T-cell (primary cell): ENCODE results near the gene ETV6. TPM values are rescaled to one million over a fixed set of nuclear protein-coding genes. Genes with fewer than 3 reads are reported as not detected.

ENCODE experiments used
- ATAC-seq, 4 experiments: fragments of 200-7000 bp in 3 of 4; fragments of 150-1000 bp in 1 of 4; cut with Tn5 transposase; replicated peaks in 1 of 4; 1 replicate in 3 of 4; 2 replicates in 1 of 4; pipeline ENCODE4 v1.10.0; 2021; ENCODE audit warnings: moderate library complexity in 3 of 4, mild to moderate bottlenecking in 2 of 4, moderate number of reproducible peaks in 1 of 4
- CTCF ChIA-PET, 2 donors: fragments of 300-600 bp; sonication (Branson Sonifier 250); formaldehyde crosslinking; loops; one replicate each; lab custom pipeline; 2022; ENCODE audit warnings: antibody characterized with exemption in 2 of 2; lab: Charles Lee
- POLR2A ChIA-PET, 2 donors: fragments of 300-600 bp; sonication (Branson Sonifier 250); formaldehyde crosslinking; loops; one replicate each; lab custom pipeline; 2022; ENCODE audit warnings: antibody characterized with exemption in 2 of 2; lab: Charles Lee
- DNase-seq, 35 experiments: peaks; one replicate each; pipeline versions ENCODE4 v3.0.0 to v3.0.0-alpha.2; 2013 to 2023
- H3K27ac ChIP-seq: one replicate; pipeline ENCODE4 v1.5.1; 2013; ENCODE audit warnings: low read length
- H3K27me3 ChIP-seq, 2 experiments: replicated peaks in 1 of 2; 1 replicate in 1 of 2; 2 replicates in 1 of 2; pipeline versions ENCODE4 v1.6.1 to v1.7.0; 2013; ENCODE audit warnings: low read length in 1 of 2, mixed read lengths in 1 of 2; ENCODE audit not compliant: control insufficient read depth in 2 of 2, insufficient read depth in 2 of 2; ENCODE audit errors: extremely low read depth in 1 of 2
- H3K36me3 ChIP-seq, 2 donors: 1 replicate in 1 of 2; 2 replicates in 1 of 2; pipeline versions ENCODE4 v1.6.1 to v1.7.0; 2013; ENCODE audit warnings: low read length in 1 of 2; ENCODE audit not compliant: control insufficient read depth in 2 of 2, insufficient read depth in 1 of 2; ENCODE audit errors: extremely low read depth in 1 of 2
- H3K4me1 ChIP-seq, 2 experiments: 1 replicate in 1 of 2; 2 replicates in 1 of 2; pipeline versions ENCODE4 v1.6.1 to v1.7.0; 2013; ENCODE audit warnings: low read length in 2 of 2, mixed read lengths in 1 of 2; ENCODE audit not compliant: insufficient read depth in 2 of 2, control insufficient read depth in 1 of 2; ENCODE audit errors: extremely low read depth in 1 of 2
- H3K4me3 ChIP-seq, 2 donors: 1 replicate in 1 of 2; 2 replicates in 1 of 2; pipeline versions ENCODE4 v1.5.1 to v1.7.0; 2013; ENCODE audit warnings: mild to moderate bottlenecking in 2 of 2, low read length in 1 of 2, moderate library complexity in 1 of 2; ENCODE audit not compliant: control insufficient read depth in 1 of 2; ENCODE audit errors: extremely low read depth in 1 of 2
- H3K9me3 ChIP-seq: 2 replicates; pipeline ENCODE4 v1.7.0; 2013
- H3K27ac Mint-ChIP-seq, 2 donors: one replicate each; pipeline ENCODE4 v1.8.0; 2020 to 2021; ENCODE audit warnings: mild to moderate bottlenecking in 2 of 2, mixed read lengths in 2 of 2
- H3K27me3 Mint-ChIP-seq, 2 donors: one replicate each; pipeline ENCODE4 v1.8.0; 2021 to 2022; ENCODE audit warnings: mixed read lengths in 2 of 2
- H3K36me3 Mint-ChIP-seq: one replicate; pipeline ENCODE4 v1.8.0; 2021; ENCODE audit warnings: mixed read lengths
- H3K4me1 Mint-ChIP-seq, 3 donors: one replicate each; pipeline ENCODE4 v1.8.0; 2020 to 2022; ENCODE audit warnings: mixed read lengths in 3 of 3, mild to moderate bottlenecking in 1 of 3
- H3K4me3 Mint-ChIP-seq, 3 donors: one replicate each; pipeline ENCODE4 v1.8.0; 2020 to 2022; ENCODE audit warnings: mild to moderate bottlenecking in 3 of 3, mixed read lengths in 3 of 3, moderate library complexity in 3 of 3
- H3K9me3 Mint-ChIP-seq, 3 donors: one replicate each; pipeline ENCODE4 v1.8.0; 2020 to 2022; ENCODE audit warnings: mixed read lengths in 3 of 3
- WGBS: methylation state at CpG from one replicate; pipeline ENCODE4 v1.1.5; 2013; ENCODE audit warnings: missing lambda C conversion rate; ENCODE audit not compliant: insufficient coverage; 5-methylcytosine and 5-hydroxymethylcytosine counted together
- total RNA-seq, 35 experiments: library from RNA in 6 of 35; stranded (reverse) in 6 of 35; fragments of 120-200 nt in 1 of 35; gene quantifications; one replicate each; pipeline versions ENCODE4 v1.2.1 to v1.2.4 and lab custom pipeline; 2013 to 2026

ETV6 gene
- total RNA-seq, 5 donors from 2014 or later (not counting 1 experiment from before 2014, with no cell fraction given) = 24.8 to 36.3 (median 31.3) TPM

DNA sequence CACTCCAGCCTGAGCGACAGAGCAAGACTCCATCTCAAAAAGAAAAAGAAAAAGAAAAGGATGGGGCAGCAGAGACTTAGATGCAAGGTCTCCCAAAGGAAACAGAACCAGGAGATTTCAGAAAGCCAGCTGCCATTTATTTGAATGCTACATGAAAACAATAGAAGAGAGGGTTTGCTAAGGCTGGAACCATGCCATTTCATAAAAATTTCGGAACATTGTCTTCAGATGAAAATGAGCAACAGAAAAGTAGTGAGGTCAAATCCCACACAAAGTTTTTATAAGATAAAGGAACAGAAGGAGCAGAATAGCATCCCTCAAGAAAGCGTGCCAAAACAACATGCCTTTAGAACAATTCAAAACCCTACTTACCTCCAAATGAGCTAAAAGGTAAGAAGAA lies 175.3 kb downstream of the ETV6 start:
- no peak overlapping the region for H3K27ac ChIP-seq
- no peak overlapping the region for H3K4me3 ChIP-seq
- no peak overlapping the region for H3K4me3 Mint-ChIP-seq
- WGBS = 100% methylated on average over 1 of the region's 3 CpGs
- no peaks in the 10 kb centered on the region for H3K27me3 Mint-ChIP-seq
- H3K9me3 Mint-ChIP-seq = no peaks in the 10 kb centered on the region
- ATAC-seq (no peak), DNase-seq (no peak)
- ChIA-PET POLR2A (no interaction called here), CTCF (interaction anchor here in 1 of 2 donors (0.5 kb wide), 1 partner anchor 993 kb away, joined by 3 read pairs; no protein-coding TSS in a partner anchor)
- H3K27ac Mint-ChIP-seq = no peak overlapping the region
- H3K36me3 Mint-ChIP-seq = peaks cover 26% of the 10 kb centered on the region
- H3K4me1 Mint-ChIP-seq = peaks cover 35 to 41% (median 40%) of the 10 kb centered on the region in 3 donors
- peaks cover 0 to 12% of the 10 kb centered on the region in 2 donors for H3K36me3 ChIP-seq
- no peaks in the 10 kb centered on the region for H3K27me3 ChIP-seq
- peaks cover 0 to 11% of the 10 kb centered on the region in 2 experiments for H3K4me1 ChIP-seq
- no peaks in the 10 kb centered on the region for H3K9me3 ChIP-seq

DNA sequence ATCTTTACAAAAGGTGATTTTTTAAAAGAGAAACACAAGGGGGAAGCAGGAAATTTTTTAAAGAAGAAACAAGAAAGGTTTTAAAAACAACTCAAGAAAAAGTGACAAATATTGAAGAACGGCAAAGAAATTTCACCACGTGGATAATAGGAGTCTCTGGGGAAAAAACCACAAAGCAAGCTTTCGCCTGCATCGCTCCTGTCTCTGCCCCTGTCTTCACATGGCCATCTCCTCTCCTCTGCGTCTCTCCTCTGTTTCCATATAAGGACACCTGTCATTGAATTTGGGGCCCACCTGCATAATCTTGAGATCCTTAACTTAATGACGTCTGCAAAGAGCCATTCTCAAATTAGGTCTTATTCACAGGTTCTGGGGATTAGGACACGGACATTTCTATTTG lies 175.8 kb downstream of the ETV6 start:
- CTCF ChIA-PET = no interaction called here
- H3K9me3 Mint-ChIP-seq = no peaks in the 10 kb centered on the region
- Histone ChIP-seq H3K4me3 (no peak overlapping the region), H3K27me3 (no peaks in the 10 kb centered on the region), H3K9me3 (no peaks in the 10 kb centered on the region), H3K36me3 (peaks cover 0 to 15% of the 10 kb centered on the region in 2 donors), H3K4me1 (peaks cover 0 to 15% of the 10 kb centered on the region in 2 experiments), H3K27ac (no peak overlapping the region)
- ATAC-seq (no peak), DNase-seq (no peak)
- POLR2A ChIA-PET = no interaction called here
- H3K4me3 Mint-ChIP-seq = no peak overlapping the region
- 65% methylated on average over 4 of the region's 7 CpGs for WGBS
- H3K27ac Mint-ChIP-seq = peak overlapping the region in 1 of 2 donors; percentile 66
- H3K36me3 Mint-ChIP-seq = peaks cover 26% of the 10 kb centered on the region
- H3K27me3 Mint-ChIP-seq = no peaks in the 10 kb centered on the region
- peaks cover 35 to 41% (median 40%) of the 10 kb centered on the region in 3 donors for H3K4me1 Mint-ChIP-seq

GRCh38 chr12:11826574-11826973 lies 177.1 kb downstream of the ETV6 start:
- peaks cover 34 to 36% (median 36%) of the 10 kb centered on the region in 3 donors for H3K4me1 Mint-ChIP-seq
- CTCF ChIA-PET = no interaction called here
- Histone ChIP-seq H3K4me1 (peaks cover 0 to 11% of the 10 kb centered on the region in 2 experiments), H3K36me3 (peaks cover 0 to 18% of the 10 kb centered on the region in 2 donors), H3K27ac (no peak overlapping the region), H3K9me3 (no peaks in the 10 kb centered on the region), H3K27me3 (no peaks in the 10 kb centered on the region), H3K4me3 (no peak overlapping the region)
- H3K9me3 Mint-ChIP-seq = no peaks in the 10 kb centered on the region
- peak overlapping the region in 1 of 2 donors; percentile 48 for H3K27ac Mint-ChIP-seq
- peaks cover 26% of the 10 kb centered on the region for H3K36me3 Mint-ChIP-seq
- ATAC-seq (no peak), DNase-seq (no peak)
- H3K4me3 Mint-ChIP-seq = no peak overlapping the region
- no peaks in the 10 kb centered on the region for H3K27me3 Mint-ChIP-seq
- WGBS = no CpG with 5 or more reads among the region's 3 CpGs
- POLR2A ChIA-PET = no interaction called here

DNA sequence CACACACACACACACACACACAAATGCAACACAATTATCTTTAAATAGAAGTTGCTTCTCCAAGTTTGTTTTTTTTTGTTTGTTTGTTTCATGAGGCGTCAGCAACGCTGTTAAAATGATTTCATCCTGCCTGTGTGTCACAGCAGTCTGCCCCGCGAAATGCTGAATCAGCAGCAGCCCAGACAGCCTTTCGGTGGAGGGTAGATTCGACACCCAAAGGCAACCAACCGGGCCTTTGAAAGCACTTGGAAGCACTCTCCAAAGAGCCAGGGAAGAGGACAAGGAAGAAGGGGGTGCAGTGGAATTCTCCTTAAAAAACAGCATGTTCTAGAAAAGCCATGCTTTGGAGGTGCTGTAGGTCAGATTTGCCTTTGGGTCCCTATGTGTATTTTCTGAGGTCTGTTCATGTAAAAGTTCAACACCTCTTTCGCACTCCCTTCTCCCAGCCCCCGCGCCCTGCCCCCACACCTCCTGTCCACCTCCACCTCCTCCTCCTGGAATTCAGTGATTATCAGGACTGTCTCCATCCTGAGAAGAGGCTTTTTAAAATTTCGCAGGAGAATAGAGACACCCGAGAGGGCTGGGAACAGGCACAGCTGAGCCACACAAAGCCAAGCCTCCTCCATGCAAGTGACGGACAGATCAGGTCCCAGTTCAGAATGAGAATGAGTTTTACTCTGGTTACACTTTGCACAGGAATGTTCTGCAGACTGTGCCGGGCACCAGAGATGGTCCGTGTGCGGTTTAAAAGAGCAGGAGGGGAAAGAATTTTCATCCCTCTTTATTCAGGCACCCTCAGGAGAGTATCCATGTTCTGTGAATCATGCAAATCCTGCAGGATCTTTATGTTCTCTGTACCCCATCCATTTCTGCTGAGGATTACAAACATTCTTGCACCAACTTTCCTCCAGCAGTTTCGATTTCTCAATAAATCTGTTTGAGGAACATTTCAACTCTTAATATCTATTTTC lies 177.9 kb downstream of the ETV6 start:
- no peaks in the 10 kb centered on the region for H3K27me3 ChIP-seq
- ChIA-PET CTCF (no interaction called here), POLR2A (no interaction called here)
- no peak overlapping the region for H3K4me3 ChIP-seq
- H3K9me3 ChIP-seq = no peaks in the 10 kb centered on the region
- no peak for DNase-seq
- no peak overlapping the region for H3K27ac Mint-ChIP-seq
- H3K27me3 Mint-ChIP-seq = no peaks in the 10 kb centered on the region
- H3K4me1 ChIP-seq = peaks cover 0 to 5% of the 10 kb centered on the region in 2 experiments
- H3K36me3 Mint-ChIP-seq = peaks cover 28% of the 10 kb centered on the region
- WGBS = 69% methylated on average over 7 of the region's 17 CpGs
- H3K4me3 Mint-ChIP-seq = no peak overlapping the region
- ATAC-seq = no peak
- H3K4me1 Mint-ChIP-seq = peaks cover 26 to 35% (median 33%) of the 10 kb centered on the region in 3 donors
- no peaks in the 10 kb centered on the region for H3K9me3 Mint-ChIP-seq
- H3K36me3 ChIP-seq = peaks cover 0 to 18% of the 10 kb centered on the region in 2 donors
- no peak overlapping the region for H3K27ac ChIP-seq

DNA sequence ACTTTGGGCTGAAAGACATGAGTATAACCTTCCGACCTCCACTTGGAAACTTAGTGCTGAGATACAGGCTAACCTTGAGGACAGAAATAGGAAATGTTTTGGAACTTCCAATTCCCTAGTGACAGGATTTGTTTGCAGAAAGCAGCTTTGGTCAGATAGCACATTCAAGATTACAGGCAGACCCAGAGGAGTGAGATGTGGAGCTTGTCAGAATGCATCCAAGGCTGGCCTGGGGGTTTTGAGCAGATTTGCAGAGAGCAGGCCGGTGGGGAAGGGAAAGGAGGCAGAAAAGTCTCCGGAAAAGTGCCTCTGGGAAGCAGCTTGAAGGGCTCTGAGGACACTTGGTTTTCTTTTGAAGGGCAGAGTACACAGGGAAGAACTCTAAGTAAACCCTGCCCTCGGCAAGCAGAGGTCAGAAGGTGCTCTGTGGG lies 180.3 kb downstream of the ETV6 start:
- H3K9me3 Mint-ChIP-seq = no peaks in the 10 kb centered on the region
- H3K9me3 ChIP-seq = no peaks in the 10 kb centered on the region
- no peak overlapping the region for H3K27ac Mint-ChIP-seq
- peaks cover 0 to 5% of the 10 kb centered on the region in 2 experiments for H3K4me1 ChIP-seq
- DNase-seq (no peak), ATAC-seq (no peak)
- peaks cover 0 to 18% of the 10 kb centered on the region in 2 donors for H3K36me3 ChIP-seq
- peaks cover 16 to 33% (median 33%) of the 10 kb centered on the region in 3 donors for H3K4me1 Mint-ChIP-seq
- H3K27me3 Mint-ChIP-seq = no peaks in the 10 kb centered on the region
- ChIA-PET CTCF (interaction anchor here in 1 of 2 donors (0.6 kb wide), 1 partner anchor 148 kb away, joined by 3 read pairs; no protein-coding TSS in a partner anchor), POLR2A (no interaction called here)
- H3K27ac ChIP-seq = no peak overlapping the region
- WGBS = 84% methylated on average over 3 of the region's 4 CpGs
- H3K4me3 Mint-ChIP-seq = no peak overlapping the region
- H3K36me3 Mint-ChIP-seq = peaks cover 31% of the 10 kb centered on the region
- H3K4me3 ChIP-seq = no peak overlapping the region
- no peaks in the 10 kb centered on the region for H3K27me3 ChIP-seq

- ATAC-seq (no peak), DNase-seq (peak in 1 of 35 experiments; percentile 25)
- WGBS = 80% methylated on average over 3 of the region's 5 CpGs
- Histone ChIP-seq H3K9me3 (no peaks in the 10 kb centered on the region), H3K4me3 (no peak overlapping the region), H3K27me3 (no peaks in the 10 kb centered on the region), H3K4me1 (peaks cover 0 to 5% of the 10 kb centered on the region in 2 experiments), H3K27ac (no peak overlapping the region), H3K36me3 (peaks cover 0 to 18% of the 10 kb centered on the region in 2 donors)
- no peak overlapping the region for H3K27ac Mint-ChIP-seq
- ChIA-PET POLR2A (no interaction called here), CTCF (interaction anchor here in 1 of 2 donors (0.6 kb wide), 1 partner anchor 148 kb away, joined by 3 read pairs; no protein-coding TSS in a partner anchor)
- peaks cover 26% of the 10 kb centered on the region for H3K36me3 Mint-ChIP-seq
- no peak overlapping the region for H3K4me3 Mint-ChIP-seq
- H3K9me3 Mint-ChIP-seq = no peaks in the 10 kb centered on the region
- peaks cover 18 to 33% (median 30%) of the 10 kb centered on the region in 3 donors for H3K4me1 Mint-ChIP-seq
- H3K27me3 Mint-ChIP-seq = no peaks in the 10 kb centered on the region
Measured at GRCh38 chr12:11830307-11830801, 180.9 kb downstream of the ETV6 start.
